ENCODE results near the gene PDE7B. TPM values are rescaled to one million over a fixed set of nuclear protein-coding genes. Genes with fewer than 3 reads are reported as not detected.

Gene PDE7B
- total RNA-seq, 3 donors from 2014 or later: 2.1 to 4.0 (median 2.2) TPM

DNA sequence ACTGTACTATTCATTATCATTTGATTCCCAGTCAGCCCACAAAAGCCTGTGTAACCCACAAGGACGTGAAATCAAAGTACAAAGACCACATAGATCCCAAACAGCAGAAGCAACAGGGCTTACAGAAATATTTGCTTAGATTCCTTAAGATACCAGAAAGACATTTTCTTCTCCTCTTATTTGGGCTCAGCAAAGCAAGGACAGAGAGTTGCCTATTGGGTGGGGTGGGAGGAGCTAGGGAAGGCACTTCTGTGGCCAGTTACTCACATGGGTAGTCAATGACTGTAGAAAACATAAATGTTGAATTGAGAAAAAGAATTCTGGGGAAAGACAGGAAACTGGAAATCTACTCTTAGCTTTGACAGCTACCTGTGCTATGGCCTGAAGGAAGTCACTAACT lies 19.8 kb downstream of the PDE7B start:
- Histone ChIP-seq H3K4me3 (no peak overlapping the region), H3K4me1 (ENCODE audit: low read depth) (no peaks in the 10 kb centered on the region), H3K9me3 (no peaks in the 10 kb centered on the region), H3K36me3 (ENCODE audit: low read depth) (no peaks in the 10 kb centered on the region)
- DNase-seq (no peak), ATAC-seq (no peak)
- intact Hi-C loops (cut with DNase I, micrococcal nuclease): no loop called here
- TF ChIP-seq, protein P1, sequence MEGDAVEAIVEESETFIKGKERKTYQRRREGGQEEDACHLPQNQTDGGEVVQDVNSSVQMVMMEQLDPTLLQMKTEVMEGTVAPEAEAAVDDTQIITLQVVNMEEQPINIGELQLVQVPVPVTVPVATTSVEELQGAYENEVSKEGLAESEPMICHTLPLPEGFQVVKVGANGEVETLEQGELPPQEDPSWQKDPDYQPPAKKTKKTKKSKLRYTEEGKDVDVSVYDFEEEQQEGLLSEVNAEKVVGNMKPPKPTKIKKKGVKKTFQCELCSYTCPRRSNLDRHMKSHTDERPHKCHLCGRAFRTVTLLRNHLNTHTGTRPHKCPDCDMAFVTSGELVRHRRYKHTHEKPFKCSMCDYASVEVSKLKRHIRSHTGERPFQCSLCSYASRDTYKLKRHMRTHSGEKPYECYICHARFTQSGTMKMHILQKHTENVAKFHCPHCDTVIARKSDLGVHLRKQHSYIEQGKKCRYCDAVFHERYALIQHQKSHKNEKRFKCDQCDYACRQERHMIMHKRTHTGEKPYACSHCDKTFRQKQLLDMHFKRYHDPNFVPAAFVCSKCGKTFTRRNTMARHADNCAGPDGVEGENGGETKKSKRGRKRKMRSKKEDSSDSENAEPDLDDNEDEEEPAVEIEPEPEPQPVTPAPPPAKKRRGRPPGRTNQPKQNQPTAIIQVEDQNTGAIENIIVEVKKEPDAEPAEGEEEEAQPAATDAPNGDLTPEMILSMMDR (IDR thresholded peaks at IDR 0.05): no peak

DNA sequence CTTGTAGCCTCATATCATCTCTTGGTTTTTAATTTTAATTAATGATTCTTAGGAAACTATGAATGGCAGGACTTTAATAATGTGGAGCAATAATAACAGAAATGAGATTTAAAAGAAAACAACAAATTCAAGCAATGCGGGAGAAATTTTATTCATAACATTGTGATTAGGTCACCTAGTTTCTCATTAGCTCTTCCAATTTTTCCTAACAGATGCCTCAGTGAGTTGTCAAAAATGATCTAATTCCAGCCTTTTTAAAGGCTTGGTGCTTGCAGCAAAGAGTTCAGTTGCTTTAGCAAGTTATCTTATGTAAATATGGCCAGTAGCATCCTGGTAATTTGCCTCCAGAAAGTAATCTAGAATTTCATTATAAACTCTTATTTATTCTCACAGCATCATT lies 20.4 kb downstream of the PDE7B start:
- intact Hi-C loops (cut with DNase I, micrococcal nuclease): no loop called here
- H3K4me3 ChIP-seq: no peak overlapping the region
- no peak for DNase-seq
- TF ChIP-seq, protein P1 (IDR thresholded peaks at IDR 0.05): no peak
- no peak for ATAC-seq
- no peaks in the 10 kb centered on the region for H3K4me1 ChIP-seq (ENCODE audit: low read depth)
- no peaks in the 10 kb centered on the region for H3K36me3 ChIP-seq (ENCODE audit: low read depth)
- no peaks in the 10 kb centered on the region for H3K9me3 ChIP-seq

DNA sequence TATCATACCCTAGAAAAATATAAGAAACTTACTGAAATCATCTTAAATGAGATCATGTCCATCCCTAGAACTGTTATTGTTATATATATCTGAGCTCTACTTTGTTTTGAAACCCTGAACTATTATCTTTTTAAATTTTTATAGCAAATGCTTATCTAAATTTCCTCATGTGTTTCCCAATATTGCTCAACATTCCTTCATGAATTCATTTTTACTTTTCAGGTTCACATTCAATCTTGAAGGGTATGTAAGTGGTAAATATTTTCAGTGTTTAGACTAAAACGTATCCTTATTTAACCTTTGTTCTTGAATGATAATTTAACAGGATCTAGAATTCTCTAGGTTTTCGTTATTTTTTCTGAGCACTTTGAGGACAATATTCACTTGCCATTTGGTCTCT lies 23.9 kb downstream of the PDE7B start:
- TF ChIP-seq, protein P1 (IDR thresholded peaks at IDR 0.05): no peak
- no peak for DNase-seq
- H3K9me3 ChIP-seq: no peaks in the 10 kb centered on the region
- ATAC-seq: no peak
- H3K4me3 ChIP-seq: no peak overlapping the region
- intact Hi-C loops (cut with DNase I, micrococcal nuclease): no loop called here
- H3K36me3 ChIP-seq (ENCODE audit: low read depth): no peaks in the 10 kb centered on the region
- no peaks in the 10 kb centered on the region for H3K4me1 ChIP-seq (ENCODE audit: low read depth)

DNA sequence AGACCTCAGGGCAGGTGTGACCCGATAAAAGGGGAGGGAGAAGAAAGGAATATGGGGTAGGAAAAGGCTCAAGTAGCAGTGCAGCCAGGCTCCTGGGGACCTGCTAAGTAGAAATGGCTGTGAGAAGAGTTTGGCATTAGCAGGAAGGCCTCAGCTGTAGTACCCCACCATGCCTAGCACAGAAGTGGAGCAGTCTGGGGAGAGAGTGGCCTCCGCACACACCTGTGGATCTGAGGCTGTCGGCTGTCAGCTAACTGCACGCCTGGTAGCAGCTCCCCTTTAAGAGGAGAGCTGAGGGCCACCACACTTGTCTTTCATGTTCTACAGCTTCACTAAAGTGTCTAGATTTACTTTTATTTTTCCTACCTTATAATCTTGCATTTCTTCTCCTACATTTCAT lies 24.6 kb downstream of the PDE7B start:
- ATAC-seq (no peak), DNase-seq (no peak)
- no peaks in the 10 kb centered on the region for H3K4me1 ChIP-seq (ENCODE audit: low read depth)
- no peak overlapping the region for H3K4me3 ChIP-seq
- TF ChIP-seq, protein P1 (IDR thresholded peaks at IDR 0.05): no peak
- H3K9me3 ChIP-seq: no peaks in the 10 kb centered on the region
- H3K36me3 ChIP-seq (ENCODE audit: low read depth): no peaks in the 10 kb centered on the region
- intact Hi-C loops (cut with DNase I, micrococcal nuclease): no loop called here

DNA sequence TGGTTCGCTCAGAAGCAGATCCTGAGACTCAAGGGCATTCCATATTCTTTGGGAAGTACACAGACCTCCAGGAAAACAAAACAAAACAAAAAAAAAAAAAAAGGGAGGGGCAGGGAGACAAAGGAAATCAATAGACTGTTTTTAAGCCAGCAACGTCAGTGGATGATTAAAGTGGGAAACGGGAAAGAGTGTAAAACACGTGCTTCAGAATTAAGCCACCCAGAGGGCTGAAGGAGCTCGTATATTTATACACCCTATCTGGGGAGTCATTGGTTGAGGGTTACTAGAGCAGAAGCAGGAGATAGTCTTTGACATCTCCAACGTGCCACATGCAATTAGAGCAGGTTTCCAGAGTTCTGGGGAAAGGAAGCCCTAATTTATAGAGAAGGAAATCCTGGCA lies 26.2 kb downstream of the PDE7B start:
- DNase-seq (no peak), ATAC-seq (no peak)
- intact Hi-C loops (cut with DNase I, micrococcal nuclease): no loop called here
- Histone ChIP-seq H3K4me1 (ENCODE audit: low read depth) (no peaks in the 10 kb centered on the region), H3K9me3 (no peaks in the 10 kb centered on the region), H3K4me3 (no peak overlapping the region), H3K36me3 (ENCODE audit: low read depth) (no peaks in the 10 kb centered on the region)
- TF ChIP-seq, protein P1 (IDR thresholded peaks at IDR 0.05): no peak

All from mucosa of descending colon (tissue), 3 donors.